Progenitor cell of endocrine pancreas (in vitro differentiated cells): ENCODE results near the gene FBXW9. TPM values are rescaled to one million over a fixed set of nuclear protein-coding genes. Genes with fewer than 3 reads are reported as not detected.
A peak's percentile ranks its signal among the peaks of the same experiment; 100 is the strongest.

Experiments
- DNase-seq: peaks from one replicate; pipeline ENCODE4 v3.0.0; 2021; ENCODE audit warnings: low spot score; ENCODE audit not compliant: unreplicated experiment
- H3K27ac Mint-ChIP-seq: 2 replicates; pipeline ENCODE4 v1.8.0; 2021; ENCODE audit warnings: mild to moderate bottlenecking, moderate library complexity, mixed read lengths
- H3K27me3 Mint-ChIP-seq: 2 replicates; pipeline ENCODE4 v1.8.0; 2021; ENCODE audit warnings: mixed read lengths
- H3K36me3 Mint-ChIP-seq: 2 replicates; pipeline ENCODE4 v1.8.0; 2022; ENCODE audit warnings: mixed read lengths; ENCODE audit not compliant: insufficient read depth
- H3K4me1 Mint-ChIP-seq: 2 replicates; pipeline ENCODE4 v1.8.0; 2021; ENCODE audit warnings: low read depth, mixed read lengths
- H3K4me3 Mint-ChIP-seq: 2 replicates; pipeline ENCODE4 v1.8.0; 2021; ENCODE audit warnings: low read depth, mild to moderate bottlenecking, moderate library complexity, mixed read lengths
- H3K9me3 Mint-ChIP-seq: 2 replicates; pipeline ENCODE4 v1.8.0; 2021; ENCODE audit warnings: low read depth, mixed read lengths
- CTCF ChIP-seq: fragments of 200-600 bp; sonication (generic); IDR thresholded peaks from one replicate; pipeline ENCODE4 v1.5.0; 2021; ENCODE audit warnings: antibody characterized with exemption, mild to moderate bottlenecking; ENCODE audit not compliant: unreplicated experiment
- total RNA-seq: library from RNA; stranded (reverse); gene quantifications from 2 replicates; pipeline ENCODE4 v1.2.1, GENCODE V29; 2021

Gene FBXW9
- total RNA-seq, 1 donor from 2014 or later: 15.1 TPM

GRCh38 chr19:12660980-12661379 is 35.5 kb downstream of the FBXW9 start:
- Mint-ChIP-seq H3K4me3 (no peak overlapping the region), H3K27ac (no peak overlapping the region), H3K27me3 (no peaks in the 10 kb centered on the region), H3K9me3 (no peaks in the 10 kb centered on the region), H3K36me3 (peaks cover 12% of the 10 kb centered on the region), H3K4me1 (peaks cover 3% of the 10 kb centered on the region)
- DNase-seq: no peak
- no peak for TF ChIP-seq CTCF

GRCh38 chr19:12657966-12658365 is 38.5 kb downstream of the FBXW9 start:
- Mint-ChIP-seq H3K36me3 (peaks cover 18% of the 10 kb centered on the region), H3K9me3 (no peaks in the 10 kb centered on the region), H3K4me3 (no peak overlapping the region), H3K27me3 (no peaks in the 10 kb centered on the region), H3K4me1 (no peaks in the 10 kb centered on the region), H3K27ac (no peak overlapping the region)
- TF ChIP-seq CTCF: no peak
- DNase-seq: no peak

- no peak overlapping the region for H3K4me3 Mint-ChIP-seq
- no peak for DNase-seq
Measured at GRCh38 chr19:12656899-12657571, 39.4 kb downstream of the FBXW9 start.

GRCh38 chr19:12655546-12655945 is 40.9 kb downstream of the FBXW9 start:
- TF ChIP-seq CTCF: no peak
- no peak for DNase-seq
- no peaks in the 10 kb centered on the region for H3K4me1 Mint-ChIP-seq
- peak overlapping the region; percentile 36 for H3K27ac Mint-ChIP-seq
- no peaks in the 10 kb centered on the region for H3K9me3 Mint-ChIP-seq
- no peak overlapping the region for H3K4me3 Mint-ChIP-seq
- peaks cover 16% of the 10 kb centered on the region for H3K36me3 Mint-ChIP-seq
- no peaks in the 10 kb centered on the region for H3K27me3 Mint-ChIP-seq

More at GRCh38 chr19:12656899-12657571, 39.4 kb downstream of the FBXW9 start:
- H3K36me3 Mint-ChIP-seq: peaks cover 17% of the 10 kb centered on the region
- no peaks in the 10 kb centered on the region for H3K27me3 Mint-ChIP-seq
- no peak overlapping the region for H3K27ac Mint-ChIP-seq
- no peak for TF ChIP-seq CTCF
- no peaks in the 10 kb centered on the region for H3K4me1 Mint-ChIP-seq
- H3K9me3 Mint-ChIP-seq: no peaks in the 10 kb centered on the region

GRCh38 chr19:12652219-12652618 is 44.2 kb downstream of the FBXW9 start:
- H3K36me3 Mint-ChIP-seq: peaks cover 21% of the 10 kb centered on the region
- no peaks in the 10 kb centered on the region for H3K4me1 Mint-ChIP-seq
- no peak for DNase-seq
- no peak for TF ChIP-seq CTCF
- no peaks in the 10 kb centered on the region for H3K27me3 Mint-ChIP-seq
- H3K9me3 Mint-ChIP-seq: no peaks in the 10 kb centered on the region
- H3K4me3 Mint-ChIP-seq: no peak overlapping the region
- no peak overlapping the region for H3K27ac Mint-ChIP-seq
